Stimulated activated CD8-positive, alpha-beta memory T cell treated with anti-CD3 and anti-CD28 coated beads, Interleukin-15, amount 100 ng/mL, for 48 hours (primary cell): Measurements from ENCODE around the gene MMP28.

ENCODE experiments used
- DNase-seq, 2 donors: peaks; one replicate each; pipeline ENCODE4 v3.0.0-alpha.2; 2020; ENCODE audit warnings: low read depth in 2 of 2

MMP28 gene

GRCh38 chr17:35726127-35726952, 69.1 kb downstream of the MMP28 start:
- DNase-seq = no peak

- no peak for DNase-seq
Observed at GRCh38 chr17:35725802-35726126, 69.7 kb downstream of the MMP28 start.

- no peak for DNase-seq
Observed at GRCh38 chr17:35725058-35725457, 70.4 kb downstream of the MMP28 start.

GRCh38 chr17:35723735-35724134, 71.7 kb downstream of the MMP28 start:
- DNase-seq = no peak

GRCh38 chr17:35717475-35717874, 78.0 kb downstream of the MMP28 start:
- no peak for DNase-seq

DNA sequence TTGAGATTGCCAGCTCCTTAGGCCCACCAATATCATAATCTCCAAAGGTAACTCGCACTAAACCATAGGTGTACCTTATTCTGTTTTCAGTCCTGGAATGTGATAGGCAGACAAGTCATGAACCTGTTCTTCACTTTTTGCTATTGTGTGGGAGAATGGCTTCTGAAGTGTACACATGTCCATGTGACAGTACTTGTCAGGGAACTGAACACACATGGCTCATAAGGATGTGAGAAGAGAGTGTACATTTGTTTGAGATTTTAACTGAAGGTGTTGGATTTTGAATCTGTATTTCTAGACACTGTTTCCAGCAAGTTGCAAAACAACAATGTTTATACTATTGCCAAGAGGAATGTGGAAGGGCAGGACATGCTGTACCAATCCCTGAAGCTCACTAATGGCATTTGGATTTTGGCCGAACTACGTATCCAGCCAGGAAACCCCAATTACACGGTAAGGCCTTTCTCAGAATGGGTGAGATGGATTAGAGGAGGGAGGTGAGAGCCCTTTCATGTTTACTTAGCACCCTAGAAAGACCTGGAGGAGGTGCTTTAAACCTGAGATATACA, 78.5 kb downstream of the MMP28 start:
- no peak for DNase-seq

DNA sequence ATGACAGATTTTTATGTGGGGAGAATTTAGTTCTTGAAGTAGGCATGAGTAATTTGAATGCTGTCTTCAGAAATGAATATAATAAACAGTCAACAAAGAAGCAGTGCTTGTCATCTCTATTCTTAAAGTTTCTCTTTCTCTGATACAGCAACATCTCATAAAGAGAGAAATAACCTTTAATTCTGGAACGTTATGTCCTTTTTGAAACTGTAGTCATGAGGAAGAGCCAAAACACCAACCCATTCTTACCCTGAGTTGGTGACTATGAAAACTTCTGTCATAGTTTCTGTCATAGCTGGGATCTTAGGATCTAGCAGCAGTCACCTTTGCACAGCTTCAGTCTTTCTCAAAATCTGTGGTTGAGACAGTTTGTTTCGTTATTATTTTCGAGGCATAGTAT, 79.3 kb downstream of the MMP28 start:
- DNase-seq = no peak
